Ectodermal cell (in vitro differentiated cells): Measurements from ENCODE around the gene ARAP3.

Source experiments
- H3K27ac ChIP-seq: 2 replicates; pipeline ENCODE4 v1.7.0; 2013; ENCODE audit warnings: mild to moderate bottlenecking, low read depth, low read length; ENCODE audit not compliant: insufficient read depth, poor library complexity, severe bottlenecking
- H3K27me3 ChIP-seq: 2 replicates; pipeline ENCODE4 v1.7.0; 2013; ENCODE audit warnings: mild to moderate bottlenecking, low read length; ENCODE audit not compliant: insufficient read depth, control insufficient read depth, poor library complexity, severe bottlenecking
- H3K36me3 ChIP-seq: one replicate; pipeline ENCODE4 v1.7.0; 2013; ENCODE audit warnings: low read length; ENCODE audit not compliant: control insufficient read depth, insufficient read depth
- H3K4me1 ChIP-seq: one replicate; pipeline ENCODE4 v1.7.0; 2013; ENCODE audit warnings: low read length; ENCODE audit not compliant: control insufficient read depth, insufficient read depth
- H3K4me3 ChIP-seq: 2 replicates; pipeline ENCODE4 v1.7.0; 2013; ENCODE audit warnings: low read depth, low read length, control low read depth; ENCODE audit not compliant: insufficient read depth
- H3K9me3 ChIP-seq: 2 replicates; pipeline ENCODE4 v1.7.0; 2013; ENCODE audit warnings: mild to moderate bottlenecking, low read length, moderate library complexity; ENCODE audit not compliant: control insufficient read depth
- WGBS, 2 experiments: methylation state at CpG; one replicate each; pipeline ENCODE4 v1.1.7; 2013; ENCODE audit warnings: missing lambda C conversion rate in 2 of 2; 5-methylcytosine and 5-hydroxymethylcytosine counted together

ARAP3 gene

DNA sequence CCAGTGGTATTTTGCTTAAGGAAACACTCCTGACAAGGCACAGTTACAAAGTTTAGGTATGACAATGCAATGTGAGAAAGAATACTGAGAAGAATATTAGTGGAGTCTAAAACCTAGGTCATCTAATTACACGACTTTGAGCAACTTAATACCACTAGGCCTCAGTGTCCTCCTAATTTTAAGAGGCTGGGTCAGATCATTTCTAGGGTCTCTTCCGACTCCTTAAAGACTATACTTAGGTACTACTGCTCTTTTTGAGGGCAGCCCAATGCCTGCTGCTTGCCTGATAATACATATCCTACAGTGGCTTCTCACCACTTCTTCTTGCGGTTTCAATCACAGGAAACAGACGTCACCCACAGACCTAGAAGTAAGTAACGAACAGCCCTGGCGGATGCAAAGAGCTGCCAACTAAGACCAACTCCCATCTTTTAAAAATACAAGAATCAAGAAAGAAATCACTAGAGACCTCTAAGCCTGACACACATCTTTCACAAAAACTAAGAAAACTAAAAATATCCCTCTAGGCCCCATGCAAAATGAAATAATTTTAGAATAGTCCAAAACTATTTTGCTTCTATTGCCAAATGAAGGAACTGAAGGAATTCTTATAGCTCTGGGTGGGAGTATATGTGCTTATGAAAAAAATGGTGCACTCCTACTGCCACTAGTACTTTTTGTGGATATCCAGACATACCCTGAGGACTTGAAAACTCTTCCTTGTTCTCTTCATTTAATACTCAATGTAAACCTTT lies 76.3 kb downstream of the ARAP3 start:
- 90 to 91% methylated on average over 6 of the region's 6 CpGs for WGBS, 2 experiments
- no peaks in the 10 kb centered on the region for H3K9me3 ChIP-seq
- H3K4me1 ChIP-seq: peaks cover 7% of the 10 kb centered on the region
- H3K36me3 ChIP-seq: no peaks in the 10 kb centered on the region
- H3K27ac ChIP-seq: no peak overlapping the region
- no peak overlapping the region for H3K4me3 ChIP-seq
- no peaks in the 10 kb centered on the region for H3K27me3 ChIP-seq

DNA sequence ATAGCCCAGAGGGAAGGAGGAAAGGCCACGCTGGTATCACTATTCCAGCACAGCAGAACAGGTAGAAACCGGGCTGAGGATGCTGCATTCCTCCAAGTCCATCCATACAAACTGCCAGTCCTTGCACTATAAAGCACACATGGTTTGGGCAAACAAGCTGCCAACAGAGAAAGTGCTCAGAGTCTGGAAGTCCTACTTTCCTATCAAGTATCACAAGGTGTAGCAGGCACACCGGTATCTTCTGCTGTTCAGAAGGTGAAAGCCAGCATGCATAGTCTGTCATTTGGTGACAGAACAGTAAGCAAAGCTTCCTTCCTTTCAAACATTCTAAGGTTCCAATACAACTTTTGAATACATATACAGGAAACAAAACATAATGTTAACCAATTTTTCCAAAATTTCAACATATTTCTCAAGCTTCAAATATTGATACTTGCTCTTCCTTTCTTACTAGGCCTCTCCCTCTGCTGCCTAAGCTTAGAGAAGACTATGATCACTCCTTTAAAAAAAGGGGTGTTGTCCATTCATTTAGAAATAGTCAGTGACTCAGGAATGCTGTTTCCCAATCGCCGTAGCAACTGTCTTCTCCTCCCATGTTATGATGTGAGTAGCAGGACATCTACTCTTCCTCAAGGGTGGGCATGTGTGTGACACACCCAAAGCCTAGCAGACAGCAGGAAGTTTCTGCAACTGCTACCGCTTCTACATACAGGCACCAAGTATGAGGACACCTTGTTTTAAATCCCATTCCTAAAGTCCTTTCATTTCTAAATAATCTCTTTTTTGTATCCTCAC lies 77.9 kb downstream of the ARAP3 start:
- peaks cover 7% of the 10 kb centered on the region for H3K4me1 ChIP-seq

More for the DNA sequence above, 77.9 kb downstream of the ARAP3 start:
- H3K36me3 ChIP-seq: no peaks in the 10 kb centered on the region
- 90% methylated on average over 6 of the region's 6 CpGs for WGBS, 2 experiments
- H3K9me3 ChIP-seq: no peaks in the 10 kb centered on the region
- no peak overlapping the region for H3K4me3 ChIP-seq
- H3K27ac ChIP-seq: no peak overlapping the region
- H3K27me3 ChIP-seq: no peaks in the 10 kb centered on the region
